HepG2 (cell line): ENCODE measurements around the gene MIEF1. TPM values are rescaled to one million over a fixed set of nuclear protein-coding genes. Genes with fewer than 3 reads are reported as not detected.

Experiments used
- AKNA ChIP-seq: sonication (generic); formaldehyde crosslinking; IDR thresholded peaks from 2 replicates; pipeline ENCODE4 v1.4.0; 2020; ENCODE audit warnings: missing genetic modification reagents, borderline replicate concordance
- ATRX ChIP-seq: sonication (generic); formaldehyde crosslinking; IDR thresholded peaks from 2 replicates; pipeline ENCODE4 v1.4.0; 2020; ENCODE audit warnings: missing genetic modification reagents, borderline replicate concordance
- DBP ChIP-seq: sonication (generic); formaldehyde crosslinking; IDR thresholded peaks from 2 replicates; pipeline ENCODE4 v1.4.0; 2020; ENCODE audit warnings: missing genetic modification reagents; ENCODE audit errors: not compliant biosample characterization
- DNMT3B ChIP-seq: conservative IDR thresholded peaks from 2 replicates; pipeline ENCODE4 v1.6.1; 2016; ENCODE audit warnings: missing biosample characterization, control low read depth
- E2F5 ChIP-seq: sonication (generic); formaldehyde crosslinking; conservative IDR thresholded peaks from 2 replicates; pipeline ENCODE4 v1.4.0; 2020; ENCODE audit warnings: missing genetic modification reagents
- HNRNPUL1 ChIP-seq: fragments of 200-400 bp; formaldehyde crosslinking; IDR thresholded peaks from 2 replicates; pipeline ENCODE4 v1.6.1; 2017; ENCODE audit warnings: low read depth, mild to moderate bottlenecking, low read length, moderate library complexity
- ISX ChIP-seq: sonication (generic); formaldehyde crosslinking; conservative IDR thresholded peaks from 2 replicates; pipeline ENCODE4 v1.5.0; 2020; ENCODE audit warnings: missing genetic modification reagents
- NFE2L1 ChIP-seq: sonication (generic); formaldehyde crosslinking; IDR thresholded peaks from 2 replicates; pipeline ENCODE4 v1.4.0; 2020; ENCODE audit warnings: missing genetic modification reagents, mild to moderate bottlenecking, borderline replicate concordance
- NFKB2 ChIP-seq: sonication (generic); formaldehyde crosslinking; IDR thresholded peaks from 2 replicates; pipeline ENCODE4 v1.4.0; 2020; ENCODE audit warnings: missing genetic modification reagents, borderline replicate concordance
- NR2F6 ChIP-seq, 2 experiments: IDR thresholded peaks; 2 replicates each; pipeline ENCODE4 v1.6.1; 2016; ENCODE audit warnings: antibody characterized with exemption in 1 of 2, mild to moderate bottlenecking in 1 of 2
- SAFB2 ChIP-seq: sonication (generic); formaldehyde crosslinking; IDR thresholded peaks from 2 replicates; pipeline ENCODE4 v1.5.1; 2020; ENCODE audit warnings: missing genetic modification reagents, low read depth, mild to moderate bottlenecking, borderline replicate concordance
- ZNF12 ChIP-seq: sonication (generic); formaldehyde crosslinking; IDR thresholded peaks from 2 replicates; pipeline ENCODE4 v1.5.0; 2020; ENCODE audit warnings: missing genetic modification reagents
- ZNF343 ChIP-seq: sonication (generic); formaldehyde crosslinking; IDR thresholded peaks from 2 replicates; pipeline ENCODE4 v1.4.0; 2020; ENCODE audit warnings: mild to moderate bottlenecking, missing genetic modification reagents
- ZNF619 ChIP-seq: sonication (generic); formaldehyde crosslinking; IDR thresholded peaks from 2 replicates; pipeline ENCODE4 v1.4.0; 2020; ENCODE audit warnings: mild to moderate bottlenecking, missing genetic modification reagents
- ZNF678 ChIP-seq: sonication (generic); formaldehyde crosslinking; IDR thresholded peaks from 2 replicates; pipeline ENCODE4 v1.4.0; 2020; ENCODE audit warnings: mild to moderate bottlenecking, missing genetic modification reagents
- ZNF704 ChIP-seq: sonication (generic); formaldehyde crosslinking; IDR thresholded peaks from 2 replicates; pipeline ENCODE4 v1.8.1; 2023; ENCODE audit warnings: mild to moderate bottlenecking, inconsistent platforms, moderate library complexity, missing genetic modification reagents, borderline replicate concordance
- ZNF879 ChIP-seq: sonication (generic); formaldehyde crosslinking; IDR thresholded peaks from 2 replicates; pipeline ENCODE4 v1.8.1; 2023; ENCODE audit warnings: missing genetic modification reagents
- polyA plus RNA-seq, 8 experiments: library from polyadenylated mRNA; depleted of rRNA in 3 of 8; stranded (reverse) in 7 of 8; unstranded in 1 of 8; fragments of >200 nt; fragmentation: Illumina TruSeq in 4 of 8; extraction: Trizol in 4 of 8; gene quantifications; 2 replicates each; pipeline versions ENCODE4 v1.2.1 to v1.2.3, GENCODE V29; 2011 to 2016; ENCODE audit warnings: low read depth in 4 of 8, missing spikeins in 1 of 8, mixed read lengths in 1 of 8; ENCODE audit not compliant: insufficient read depth in 1 of 8
- total RNA-seq, 5 experiments: library from RNA; depleted of rRNA; stranded (reverse); fragments of >200 nt; fragmentation: Illumina TruSeq; extraction: Trizol; gene quantifications; 2 replicates each; pipeline ENCODE4 v1.2.3, GENCODE V29; 2016; ENCODE audit warnings: low read depth in 1 of 5

The MIEF1 gene
- total and polyA plus RNA-seq, 2 of the 13 experiments (the other 11 are each of a cell fraction or from before 2014, with no cell fraction given), result 21.7 to 34.8 TPM

GRCh38 chr22:39528681-39529486 lies 26.8 kb downstream of the MIEF1 start (continued):
- TF ChIP-seq DBP (CRISPR knock-in tag), result no peak
- TF ChIP-seq ZNF678, result no peak
- no peak for TF ChIP-seq AKNA (CRISPR knock-in tag)
- TF ChIP-seq NFE2L1 (CRISPR knock-in tag), result no peak
- TF ChIP-seq SAFB2 (CRISPR knock-in tag), result 0 out of 2 replicates have a peak, but pooled peaks have one; percentile 41
- TF ChIP-seq ISX, result no peak
- no peak for TF ChIP-seq ZNF704
- TF ChIP-seq DNMT3B, result 0 out of 2 replicates have a peak, but pooled peaks have one; percentile 54
- no peak for TF ChIP-seq ZNF879 (CRISPR knock-in tag)
- no peak for TF ChIP-seq HNRNPUL1
- no peak; the same call in 1 of the 2 replicates for TF ChIP-seq ZNF12 (CRISPR knock-in tag)
- TF ChIP-seq E2F5 (CRISPR knock-in tag), result no peak
- TF ChIP-seq ZNF619 (CRISPR knock-in tag), result no peak
- peak; percentile 64; the same call in 1 of the 2 replicates for TF ChIP-seq NFKB2 (CRISPR knock-in tag)
- TF ChIP-seq NR2F6 (IDR thresholded peaks at IDR 0.05), result no peak; the same call in 1 of the 2 replicates
- peak; percentile 61; the same call in 1 of the 2 replicates for TF ChIP-seq NR2F6 (CRISPR knock-in tag; IDR thresholded peaks at IDR 0.05)
- TF ChIP-seq ATRX (CRISPR knock-in tag), result no peak
- no peak for TF ChIP-seq ZNF343 (CRISPR knock-in tag)
